GM21390 (cell line): ENCODE data around the gene SLC45A2.
"Not testable (repeated sequence)": the region's sequence is repeated elsewhere in the genome, so short reads cannot be mapped to it uniquely, and the experiment has no call there.

Source experiments
- ATAC-seq: cut with Tn5 transposase; IDR thresholded peaks from one replicate; pipeline ENCODE4 v1.9.1; 2021; ENCODE audit not compliant: unreplicated experiment

Gene SLC45A2, protein sequence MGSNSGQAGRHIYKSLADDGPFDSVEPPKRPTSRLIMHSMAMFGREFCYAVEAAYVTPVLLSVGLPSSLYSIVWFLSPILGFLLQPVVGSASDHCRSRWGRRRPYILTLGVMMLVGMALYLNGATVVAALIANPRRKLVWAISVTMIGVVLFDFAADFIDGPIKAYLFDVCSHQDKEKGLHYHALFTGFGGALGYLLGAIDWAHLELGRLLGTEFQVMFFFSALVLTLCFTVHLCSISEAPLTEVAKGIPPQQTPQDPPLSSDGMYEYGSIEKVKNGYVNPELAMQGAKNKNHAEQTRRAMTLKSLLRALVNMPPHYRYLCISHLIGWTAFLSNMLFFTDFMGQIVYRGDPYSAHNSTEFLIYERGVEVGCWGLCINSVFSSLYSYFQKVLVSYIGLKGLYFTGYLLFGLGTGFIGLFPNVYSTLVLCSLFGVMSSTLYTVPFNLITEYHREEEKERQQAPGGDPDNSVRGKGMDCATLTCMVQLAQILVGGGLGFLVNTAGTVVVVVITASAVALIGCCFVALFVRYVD

DNA sequence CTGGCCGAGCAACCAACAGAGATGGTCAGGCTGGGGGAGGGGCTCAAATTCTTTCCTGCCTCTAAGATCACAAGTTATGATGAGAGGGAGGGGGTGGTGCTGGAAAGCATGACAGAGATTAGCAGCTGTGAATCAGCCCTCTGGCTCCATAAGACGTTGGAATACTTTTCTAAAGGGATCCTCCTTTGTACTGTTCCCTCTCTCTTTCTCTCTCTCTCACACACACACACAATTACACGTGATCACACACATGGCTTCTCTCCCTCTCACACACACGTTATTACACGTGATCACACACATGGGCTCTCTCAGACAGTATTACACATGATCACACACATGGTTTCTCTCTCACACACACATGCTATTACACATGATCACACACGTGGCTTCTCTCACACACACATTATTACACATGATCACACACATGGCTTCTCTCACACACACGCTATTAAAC lies at the start of gene SLC45A2:
Gene SLC45A2 (minus strand): TSS at position 23 of the 454 bp plus-strand sequence. CDS start 110 bp downstream, outside the sequence.
- ATAC-seq = no peak

DNA sequence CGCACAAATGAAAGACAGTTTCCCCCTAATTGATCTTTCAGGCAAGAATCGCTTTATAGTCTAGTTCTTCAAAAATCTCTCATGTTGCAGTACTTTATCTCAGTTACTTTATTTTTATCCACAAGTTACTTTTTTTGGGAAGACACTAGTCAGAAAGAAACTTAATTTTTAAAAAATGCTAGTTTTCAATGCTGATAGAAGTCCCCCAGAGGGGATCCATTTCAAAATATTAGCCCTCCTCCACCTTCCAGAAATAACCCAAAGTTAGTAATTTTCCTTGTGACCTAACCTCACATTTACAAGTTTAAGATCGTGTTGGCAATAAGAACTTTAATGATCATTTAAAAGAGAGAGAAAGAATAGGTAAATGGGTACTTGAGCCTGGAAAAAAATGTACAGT lies 47.5 kb upstream of the SLC45A2 start:
- ATAC-seq = no peak

DNA sequence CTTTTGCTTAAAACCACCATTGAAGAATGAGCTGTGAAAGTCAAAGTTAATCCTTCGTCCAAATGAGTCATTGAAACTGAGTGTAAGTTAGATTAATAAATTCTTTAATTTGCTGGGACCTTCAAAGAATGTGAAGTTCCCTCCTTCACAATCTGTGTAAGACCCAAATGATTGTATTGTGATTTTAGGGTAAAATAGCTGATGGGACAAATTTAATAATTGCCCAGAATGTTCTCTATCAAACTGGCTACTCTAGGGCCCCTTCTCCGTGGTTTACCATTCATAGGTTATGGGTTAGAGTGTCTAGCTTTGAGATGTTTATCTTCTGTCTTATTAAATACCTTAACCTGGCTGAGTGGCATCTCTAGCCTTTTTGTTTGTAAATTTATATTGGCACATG lies 46.6 kb upstream of the SLC45A2 start:
- no peak for ATAC-seq

DNA sequence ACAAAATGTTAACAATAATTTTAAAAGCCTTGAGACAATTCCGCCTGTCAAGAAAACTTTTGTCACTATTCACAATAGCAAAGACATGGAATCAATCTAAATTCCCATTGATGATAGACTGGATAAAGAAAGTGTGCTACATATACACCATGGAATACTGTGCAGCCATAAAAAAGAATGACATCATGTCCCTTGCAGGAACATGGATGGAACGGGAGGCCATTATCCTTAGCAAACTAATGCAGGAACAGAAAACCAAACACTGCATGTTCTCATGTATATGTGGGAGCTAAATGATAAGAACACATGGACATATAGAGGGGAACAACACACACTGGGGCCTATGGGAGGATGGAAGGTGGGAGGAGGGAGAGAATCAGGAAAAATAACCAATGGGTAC lies 46.1 kb upstream of the SLC45A2 start:
- not testable (repeated sequence) for ATAC-seq

DNA sequence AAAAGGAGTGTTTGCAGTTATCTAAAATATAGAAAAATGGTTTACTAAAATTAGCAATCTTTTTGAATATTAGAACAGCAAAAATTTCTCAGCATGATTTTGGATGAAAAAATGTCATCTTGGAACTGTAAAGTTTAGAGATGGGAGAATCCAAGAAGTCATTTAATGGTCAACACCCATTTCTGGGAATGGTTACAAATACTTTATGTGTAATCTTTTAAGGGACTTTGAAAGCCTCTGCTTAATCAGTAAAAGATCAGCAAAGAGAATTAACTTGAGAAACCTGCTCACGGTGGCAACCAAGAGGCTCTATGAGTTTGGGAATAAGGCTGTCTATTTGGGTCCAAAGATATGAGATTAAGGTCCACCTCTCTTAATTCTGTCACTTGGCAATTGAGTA lies 45.6 kb upstream of the SLC45A2 start:
- ATAC-seq = no peak

DNA sequence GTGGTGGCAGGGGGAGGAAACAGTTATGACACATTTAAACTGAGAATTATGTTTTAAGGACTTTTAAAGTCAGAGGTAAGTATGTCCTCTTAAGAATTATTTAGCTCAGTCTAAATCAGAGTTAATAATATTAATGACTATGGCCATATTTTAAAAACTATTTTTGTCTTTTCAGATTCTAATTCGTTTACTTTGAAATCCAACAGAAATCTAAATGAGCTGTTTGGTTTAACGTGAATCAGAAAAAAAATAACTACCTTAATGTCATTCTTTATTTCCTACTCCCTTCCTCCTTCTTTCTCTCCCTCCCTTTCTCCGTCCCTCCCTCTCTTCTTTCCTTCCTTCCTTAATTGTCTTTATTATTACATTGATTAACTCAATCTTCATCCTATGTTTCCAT lies 43.9 kb upstream of the SLC45A2 start:
- no peak for ATAC-seq

DNA sequence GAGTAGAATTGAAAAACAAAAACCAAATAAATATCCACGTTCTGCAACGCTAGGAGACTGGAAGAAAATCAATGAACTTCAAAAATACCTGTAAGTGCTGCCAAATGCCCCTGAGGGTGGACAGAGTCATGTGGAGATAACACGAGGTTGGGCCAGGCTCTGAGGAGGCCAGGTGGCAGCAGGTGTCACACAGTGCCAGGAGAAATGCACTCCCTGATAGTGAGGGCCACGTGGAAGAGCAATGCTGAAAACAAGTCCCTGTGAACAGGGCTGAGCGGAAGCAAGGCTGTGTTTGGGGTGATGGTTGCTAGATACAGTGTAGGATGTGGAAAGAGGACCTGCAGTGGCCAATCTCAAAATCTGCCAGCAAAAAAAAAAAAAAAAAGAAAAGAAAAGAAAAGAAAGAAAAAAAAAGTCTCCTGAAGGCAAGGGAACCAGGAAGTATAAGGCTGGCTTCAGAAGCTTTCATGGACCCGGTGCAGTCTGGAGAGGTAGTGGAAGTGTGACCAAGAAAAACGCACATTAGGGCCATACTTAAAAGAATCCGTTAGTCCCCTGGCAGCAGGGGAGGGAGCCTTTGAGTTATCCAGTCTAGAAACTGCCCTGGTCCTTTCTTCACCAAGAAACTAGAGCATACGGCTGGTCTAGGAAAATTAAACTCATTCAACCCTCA lies 41.7 kb upstream of the SLC45A2 start:
- no peak for ATAC-seq

DNA sequence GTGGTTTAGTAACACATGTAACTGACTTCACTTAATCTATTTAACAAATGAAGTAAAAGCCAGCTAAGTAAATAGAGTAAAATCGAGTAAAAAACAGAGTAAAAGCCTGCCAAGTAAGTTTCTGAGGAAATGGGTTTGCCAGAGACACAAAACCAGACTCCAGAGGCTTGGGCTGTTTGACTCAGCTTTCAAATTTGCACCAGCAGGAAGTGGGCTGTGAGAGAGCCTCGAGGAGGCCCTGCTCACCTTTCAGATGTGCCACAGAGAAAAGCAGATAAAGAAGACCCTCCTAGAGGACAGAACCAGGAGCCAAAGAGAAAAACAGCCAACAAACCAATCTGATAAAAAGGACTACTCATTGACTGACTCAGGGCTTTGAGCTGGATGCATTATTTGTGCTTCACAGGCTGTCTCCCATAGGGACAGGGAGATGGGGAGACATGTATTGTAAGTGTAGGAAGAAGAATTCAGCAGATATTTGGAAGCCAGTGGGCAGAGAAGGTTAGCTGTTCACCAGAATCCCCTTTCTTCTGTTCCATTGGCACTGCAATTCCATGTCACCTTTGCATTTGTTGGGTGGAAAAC lies 37.7 kb upstream of the SLC45A2 start:
- ATAC-seq = peak; percentile 97

DNA sequence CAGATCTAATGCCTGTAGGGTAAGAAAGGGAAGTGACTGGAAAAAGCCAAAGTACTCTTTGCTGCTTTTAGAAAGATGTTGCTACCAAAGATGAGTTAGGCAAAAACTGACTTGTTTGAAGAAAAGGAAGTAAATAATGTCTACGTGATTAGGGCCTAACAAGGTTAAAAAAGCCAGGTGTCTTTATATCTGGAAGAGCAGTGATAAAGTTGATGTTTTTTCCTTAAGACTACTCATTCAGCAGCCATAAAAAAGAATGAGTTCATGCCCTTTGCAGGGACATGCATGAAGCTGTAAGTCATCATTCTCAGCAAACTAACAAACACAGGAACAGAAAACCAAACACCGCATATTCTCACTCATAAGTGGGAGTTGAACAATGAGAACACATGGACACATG lies 36.8 kb upstream of the SLC45A2 start:
- ATAC-seq = no peak

DNA sequence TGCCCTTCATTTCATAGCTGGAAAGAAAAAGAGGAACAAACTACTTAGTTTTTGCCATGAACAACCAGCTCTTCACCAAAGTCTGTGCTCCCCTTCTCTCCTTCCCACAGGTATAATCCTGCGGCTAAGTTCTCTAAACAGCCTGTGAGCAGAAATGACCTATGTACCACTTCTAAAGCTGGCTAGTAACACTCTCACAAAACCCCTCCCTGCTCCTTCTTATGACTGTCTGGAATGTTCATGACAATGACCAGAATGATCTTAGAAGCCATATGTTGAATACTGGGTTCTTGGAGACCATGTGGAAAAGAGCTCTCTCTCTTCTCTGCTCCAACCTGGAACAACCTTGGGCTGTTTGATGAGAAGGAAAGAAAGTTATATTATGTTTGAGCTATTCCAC lies 36.2 kb upstream of the SLC45A2 start:
- ATAC-seq = no peak

DNA sequence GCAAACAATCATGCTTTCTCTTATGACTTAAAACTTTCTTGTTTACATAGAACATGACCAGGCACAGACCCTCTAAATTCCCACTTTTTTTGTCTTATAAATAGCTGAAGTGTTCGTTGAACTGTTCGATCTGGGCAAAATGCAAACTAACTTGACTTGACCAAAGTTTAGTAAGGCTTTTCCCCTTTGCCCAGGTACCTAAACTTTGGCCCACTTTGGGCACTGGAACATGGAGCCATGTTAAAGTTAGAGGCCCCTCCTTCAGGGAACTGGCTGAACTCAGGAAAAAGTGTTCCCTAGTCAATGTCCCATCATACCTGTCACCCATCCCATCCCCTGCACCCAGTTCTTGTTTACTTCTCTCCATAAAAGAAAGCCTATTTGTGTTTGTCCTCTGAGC lies 32.8 kb upstream of the SLC45A2 start:
- no peak for ATAC-seq

DNA sequence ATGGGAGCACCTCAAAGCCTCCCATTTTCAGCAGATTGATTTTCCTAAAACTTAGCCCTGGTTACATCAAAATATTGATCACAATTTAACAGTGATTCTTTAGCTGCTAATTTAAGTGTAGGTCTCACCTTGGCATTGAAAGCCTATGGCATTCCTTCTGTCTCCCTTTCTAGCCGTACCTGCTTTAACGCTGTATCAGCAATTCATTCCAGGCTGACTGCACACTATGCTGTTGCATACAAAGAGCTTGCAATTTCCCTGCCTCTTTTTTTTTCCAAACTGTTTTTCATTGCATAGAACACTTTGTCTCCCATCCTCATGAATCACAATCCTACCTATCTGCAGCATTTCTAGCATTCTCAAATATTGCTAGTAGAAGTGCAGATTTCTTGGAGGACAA lies 32.3 kb upstream of the SLC45A2 start:
- no peak for ATAC-seq

DNA sequence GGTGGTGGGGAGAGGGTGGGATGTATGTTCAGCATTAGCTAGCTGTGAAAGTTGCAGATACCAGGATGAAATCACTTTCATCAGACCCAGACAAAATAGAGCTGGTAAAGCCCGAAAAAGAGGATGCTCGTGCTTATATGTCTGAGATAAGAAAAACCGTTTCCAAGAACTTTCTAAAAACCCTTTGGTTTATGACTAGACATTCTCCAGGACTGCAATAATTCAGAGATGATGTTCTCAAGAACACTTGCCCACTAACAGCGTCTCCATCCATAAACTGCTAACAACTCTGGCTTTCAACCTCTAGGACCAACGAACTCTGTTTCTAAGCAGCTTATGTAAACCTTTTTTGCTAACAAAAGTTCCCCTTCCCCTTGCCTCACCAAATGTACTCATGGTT lies 31.7 kb upstream of the SLC45A2 start:
- no peak for ATAC-seq

DNA sequence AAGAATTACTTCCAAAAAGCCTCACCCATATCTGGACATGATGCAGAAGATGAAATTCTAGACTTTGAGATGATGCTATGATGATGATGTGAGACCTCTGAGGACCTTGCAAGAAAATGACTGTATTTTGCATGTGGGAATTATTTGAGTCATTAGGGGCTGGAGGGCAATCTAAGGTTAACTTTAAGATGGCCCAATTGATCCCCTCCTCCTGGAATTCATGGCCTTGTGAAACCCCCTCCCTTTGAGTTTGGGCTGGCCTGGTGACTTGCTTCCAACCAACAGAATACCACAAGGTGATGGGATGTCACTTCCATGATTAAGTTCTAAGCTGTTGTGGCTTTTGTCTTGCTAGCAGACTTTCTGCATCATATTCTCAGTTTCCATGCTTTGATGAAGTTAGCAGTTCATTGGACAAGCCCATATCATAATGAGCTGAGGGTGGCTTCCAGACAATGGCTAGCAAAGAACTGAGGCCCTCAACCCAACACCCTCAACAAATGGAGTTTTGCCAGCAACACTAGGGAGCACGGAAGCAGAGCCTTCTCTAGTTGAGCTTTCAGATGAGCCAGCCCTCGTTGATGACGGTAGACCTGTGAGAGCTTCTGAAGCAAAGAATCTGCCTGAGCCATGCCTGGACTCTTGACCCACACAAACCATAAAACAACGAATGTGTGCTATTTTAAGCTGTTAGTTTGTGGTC lies 30.8 kb upstream of the SLC45A2 start:
- no peak for ATAC-seq

DNA sequence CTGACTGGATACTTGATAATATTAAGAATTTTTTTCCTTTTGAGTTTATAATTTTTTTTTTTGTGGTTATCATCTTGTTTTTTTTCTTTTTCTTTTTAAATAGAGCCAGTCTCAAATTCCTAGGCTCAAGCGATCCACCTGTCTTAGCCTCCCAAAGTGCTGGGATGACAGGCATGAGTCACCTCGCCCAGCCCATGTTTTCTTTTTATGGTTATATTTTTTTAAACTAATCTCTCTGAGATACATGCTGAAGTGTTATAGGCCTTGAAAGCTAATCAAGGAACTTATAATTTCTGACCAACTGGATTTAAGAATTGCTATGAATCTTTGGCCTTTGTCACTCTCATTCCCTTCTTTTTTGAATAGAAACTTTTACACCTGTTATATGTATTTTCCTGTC lies 30.1 kb upstream of the SLC45A2 start:
- ATAC-seq = no peak

DNA sequence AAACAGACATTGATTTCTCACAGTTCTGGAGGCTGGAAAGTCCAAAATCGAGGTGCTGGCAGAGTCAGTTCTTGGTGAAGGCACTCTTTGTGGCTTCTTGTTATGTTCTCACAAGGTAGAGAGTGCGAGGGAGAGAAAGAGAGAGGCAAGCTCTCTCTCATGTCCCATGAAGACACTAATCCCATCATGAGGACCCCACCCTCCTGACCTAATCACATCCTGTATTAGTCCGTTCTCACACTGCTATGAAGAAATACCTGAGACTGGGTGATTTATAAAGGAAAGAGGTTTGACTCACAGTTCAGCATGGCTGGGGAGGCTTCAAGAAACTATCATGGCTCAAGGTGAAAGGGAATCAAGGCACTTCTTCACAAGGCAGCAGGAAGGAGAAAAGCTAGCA lies 29.1 kb upstream of the SLC45A2 start:
- ATAC-seq = no peak

DNA sequence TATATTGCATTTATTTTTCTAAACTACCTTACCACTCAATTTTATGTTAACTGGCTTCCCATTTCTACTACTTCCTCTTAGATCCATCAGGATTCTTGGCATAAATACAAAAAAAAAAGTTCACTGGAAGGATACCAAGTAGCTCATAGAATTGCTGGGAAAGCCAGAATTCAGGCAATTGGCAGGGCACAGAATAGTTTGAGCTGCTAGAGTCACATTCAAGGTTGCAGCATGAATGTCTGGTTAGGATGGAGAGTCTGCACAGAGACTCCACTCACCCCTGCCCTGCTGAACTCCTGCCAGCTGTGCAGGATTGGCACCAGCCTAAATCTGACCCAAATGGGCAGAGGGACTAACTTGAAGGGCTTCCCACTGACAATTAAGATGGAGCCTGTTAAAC lies 28.3 kb upstream of the SLC45A2 start:
- ATAC-seq = no peak

DNA sequence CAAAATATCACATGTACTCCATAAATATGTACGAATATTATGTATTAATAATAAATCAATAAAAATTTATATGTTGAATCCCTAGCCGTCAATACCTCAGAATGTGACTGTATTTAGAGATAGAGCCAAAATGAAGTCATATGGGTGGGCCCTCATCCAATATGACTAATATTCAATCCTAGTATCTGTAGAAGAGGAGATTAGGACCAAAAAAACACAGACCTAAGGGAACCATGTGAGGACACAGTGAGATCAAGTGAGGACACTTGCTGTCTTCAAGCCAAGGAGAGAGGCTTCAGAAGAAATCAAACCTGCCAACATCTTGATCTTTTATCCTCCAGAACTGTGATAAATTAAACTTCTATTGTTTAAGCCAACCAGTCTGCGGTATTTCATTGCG lies 27.0 kb upstream of the SLC45A2 start:
- ATAC-seq = no peak

DNA sequence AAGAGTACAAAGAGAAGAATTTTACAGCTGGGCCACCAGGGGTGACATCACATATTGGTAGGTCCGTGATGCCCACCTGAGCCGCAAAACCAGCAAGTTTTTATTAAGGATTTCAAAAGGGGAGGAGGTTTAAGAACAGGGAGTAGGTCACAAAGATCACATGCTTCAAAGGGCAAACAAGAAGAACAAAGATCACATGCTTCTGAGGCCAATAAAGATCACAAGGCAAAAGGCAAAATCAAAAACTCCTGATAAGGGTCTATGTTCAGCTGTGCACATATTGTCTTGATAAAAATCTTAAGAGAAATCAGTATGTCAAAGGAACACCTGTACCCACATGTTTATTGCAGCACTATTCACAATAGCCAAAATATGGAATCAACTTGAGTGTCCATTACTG lies 25.7 kb upstream of the SLC45A2 start:
- not testable (repeated sequence) for ATAC-seq

DNA sequence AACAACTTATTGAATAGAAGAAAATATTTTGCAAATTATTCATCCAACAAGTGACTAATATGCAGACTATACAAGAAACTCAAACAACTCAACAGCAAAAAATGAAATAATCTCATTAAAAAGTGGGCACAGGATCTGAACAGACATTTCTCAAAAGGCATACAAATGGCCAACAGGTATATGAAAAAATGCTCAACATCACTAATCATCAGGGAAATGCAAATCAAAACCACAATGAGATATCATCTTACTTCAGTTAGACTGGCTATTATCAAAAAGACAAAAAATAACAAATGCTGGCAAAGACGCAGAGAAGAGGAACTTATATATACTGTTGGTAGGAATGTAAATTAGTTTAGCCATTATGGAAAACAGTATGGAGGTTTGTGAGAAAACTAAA lies 25.1 kb upstream of the SLC45A2 start:
- no peak for ATAC-seq

DNA sequence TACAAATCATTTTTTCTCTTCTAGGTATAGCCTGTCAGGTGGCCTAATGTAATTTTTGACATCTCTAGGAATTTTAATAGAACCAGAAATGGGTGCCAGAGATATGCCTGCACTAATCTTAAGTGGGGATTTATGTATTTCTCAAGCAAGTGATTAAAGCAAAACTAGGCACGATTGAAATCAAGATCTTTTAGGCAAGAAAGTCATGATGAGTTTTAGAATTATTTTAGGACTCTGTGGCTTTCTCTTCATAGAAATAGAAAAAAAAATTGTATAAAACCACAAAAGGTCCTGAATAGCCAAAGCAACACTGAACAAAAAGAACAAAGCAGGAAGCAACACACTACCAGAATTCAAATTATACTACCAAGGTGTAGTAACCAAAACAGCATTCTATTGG lies 24.3 kb upstream of the SLC45A2 start:
- ATAC-seq = no peak
